Medulla oblongata (tissue), 1 donor: Measurements from ENCODE around the gene KIF9.
"Not testable (repeated sequence)": the region's sequence is repeated elsewhere in the genome, so short reads cannot be mapped to it uniquely, and the experiment has no call there.

Experiments
- DNase-seq: peaks from one replicate; pipeline ENCODE4 v3.0.0-alpha.2; 2015; ENCODE audit errors: extremely low spot score

Gene KIF9

DNA sequence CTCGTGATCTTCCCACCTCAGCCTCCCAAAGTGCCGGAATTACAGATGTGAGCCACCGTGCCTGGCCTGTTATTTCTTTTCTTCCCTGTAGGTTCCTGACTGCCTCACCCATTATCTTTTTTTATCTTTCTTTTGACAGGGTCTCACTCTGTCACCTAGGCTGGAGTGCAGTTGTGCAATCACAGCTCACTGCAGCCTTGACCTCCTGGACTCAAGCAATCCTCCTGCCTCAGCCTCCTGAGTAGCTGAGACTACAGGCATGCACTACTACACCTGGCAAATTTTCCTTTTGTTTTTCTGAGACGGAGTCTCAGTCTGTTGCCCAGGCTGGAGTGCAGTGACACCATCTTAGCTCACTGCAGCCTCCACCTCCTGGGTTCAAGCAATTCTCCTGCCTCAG lies 100.9 kb downstream of the KIF9 start:
- not testable (repeated sequence) for DNase-seq

DNA sequence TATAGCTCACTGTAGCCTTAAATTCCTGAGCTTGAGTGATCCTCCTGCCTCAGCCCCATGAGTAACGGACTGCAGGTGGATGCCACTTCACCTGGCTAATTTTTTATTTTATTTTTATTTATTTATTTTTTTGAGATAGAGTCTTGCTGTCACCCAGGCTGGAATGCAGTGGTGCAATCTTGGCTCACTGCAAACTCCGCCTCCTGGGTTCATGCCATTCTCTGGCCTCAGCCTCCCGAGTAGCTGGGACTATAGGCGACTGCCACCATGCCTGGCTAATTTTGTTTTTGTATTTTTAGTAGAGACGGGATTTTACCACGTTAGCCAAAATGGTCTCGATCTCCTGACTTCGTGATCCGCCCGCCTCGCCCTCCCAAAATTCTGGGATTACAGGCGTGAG lies 102.6 kb downstream of the KIF9 start:
- not testable (repeated sequence) for DNase-seq
